Stimulated activated CD4-positive, alpha-beta T cell treated with anti-CD3 and anti-CD28 coated beads, Interleukin-2, amount 100 ng/mL, for 4 hours (primary cell): Measurements from ENCODE around the gene SUSD4.

Source experiments
- DNase-seq: peaks from one replicate; pipeline ENCODE4 v3.0.0-alpha.2; 2020; ENCODE audit warnings: low read depth

SUSD4 gene

DNA sequence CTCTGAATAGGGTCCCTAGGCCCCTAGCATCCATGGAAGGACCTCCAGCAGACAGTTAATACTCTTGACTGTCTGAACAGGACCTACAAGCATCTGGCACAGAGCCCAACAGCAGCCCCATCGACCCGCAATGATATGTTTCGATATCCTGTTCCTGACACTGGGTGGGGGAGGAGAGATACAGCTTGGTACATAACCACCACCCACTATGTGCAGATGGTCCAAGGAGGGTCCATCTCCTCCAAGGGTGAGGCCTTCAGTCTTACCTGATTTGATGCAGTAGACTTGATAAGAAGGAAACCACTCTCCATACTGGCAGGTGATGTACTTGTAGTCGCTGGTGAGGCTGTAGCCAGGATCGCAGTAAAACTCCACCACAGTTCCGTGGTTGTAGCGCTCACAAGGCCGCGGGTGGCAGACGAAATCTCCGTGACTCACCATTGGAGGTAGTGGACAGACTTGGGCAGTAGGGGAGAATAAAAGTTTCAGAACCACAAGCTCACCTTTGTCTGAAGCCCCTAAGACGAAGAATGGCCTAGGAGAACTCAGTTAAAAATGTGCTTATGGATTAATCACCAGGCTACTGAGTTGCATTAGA, 134.9 kb downstream of the SUSD4 start:
- DNase-seq = no peak

DNA sequence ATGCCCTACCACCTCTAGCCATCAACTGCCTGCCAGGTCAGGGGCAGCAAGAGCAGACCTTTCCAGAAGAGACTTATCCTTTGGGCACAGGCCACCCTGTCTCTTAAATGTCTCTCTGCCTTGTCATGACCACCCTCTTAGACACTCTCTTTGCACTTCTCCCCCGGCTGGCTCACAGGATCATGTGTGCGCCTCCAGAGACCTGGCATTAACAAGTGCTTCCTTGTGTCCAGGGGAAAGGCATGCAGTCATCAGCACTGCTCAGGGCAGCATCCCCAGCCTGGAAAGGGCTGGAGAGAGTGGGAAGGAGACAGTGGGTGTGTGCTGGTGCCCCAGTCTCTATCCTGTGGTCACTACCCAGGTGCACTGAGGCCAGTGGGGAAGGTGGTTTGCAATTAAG, 135.8 kb downstream of the SUSD4 start:
- DNase-seq = no peak

- DNase-seq = no peak
Measured at GRCh38 chr1:223227486-223228196, 136.3 kb downstream of the SUSD4 start.

GRCh38 chr1:223227031-223227430, 136.9 kb downstream of the SUSD4 start:
- no peak for DNase-seq

- no peak for DNase-seq
Measured at GRCh38 chr1:223226271-223226670, 137.7 kb downstream of the SUSD4 start.

GRCh38 chr1:223225481-223225880, 138.5 kb downstream of the SUSD4 start:
- no peak for DNase-seq

- DNase-seq = no peak
Measured at GRCh38 chr1:223225061-223225460, 138.9 kb downstream of the SUSD4 start.

DNA sequence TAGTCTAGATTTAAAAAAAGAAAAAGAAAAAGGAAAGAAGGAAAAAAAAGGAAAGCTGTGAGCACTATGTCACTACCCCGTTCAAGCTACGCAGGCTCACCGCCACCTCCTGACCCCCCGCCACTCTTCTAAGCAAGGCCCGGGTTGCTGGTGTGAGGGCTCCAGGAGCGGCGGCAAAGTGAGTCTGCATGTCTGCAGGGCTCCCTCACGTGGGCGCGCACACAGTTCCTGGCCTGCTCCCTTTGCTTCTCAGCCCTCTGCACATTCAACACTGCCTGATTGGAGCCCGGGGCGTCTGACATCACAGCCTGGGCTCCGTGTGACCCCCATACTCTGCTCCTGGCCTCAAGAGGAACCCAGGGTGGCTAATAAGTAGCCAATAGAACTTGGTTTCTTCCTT, 139.5 kb downstream of the SUSD4 start:
- DNase-seq = no peak

GRCh38 chr1:223223091-223223995, 140.6 kb downstream of the SUSD4 start:
- no peak for DNase-seq

DNA sequence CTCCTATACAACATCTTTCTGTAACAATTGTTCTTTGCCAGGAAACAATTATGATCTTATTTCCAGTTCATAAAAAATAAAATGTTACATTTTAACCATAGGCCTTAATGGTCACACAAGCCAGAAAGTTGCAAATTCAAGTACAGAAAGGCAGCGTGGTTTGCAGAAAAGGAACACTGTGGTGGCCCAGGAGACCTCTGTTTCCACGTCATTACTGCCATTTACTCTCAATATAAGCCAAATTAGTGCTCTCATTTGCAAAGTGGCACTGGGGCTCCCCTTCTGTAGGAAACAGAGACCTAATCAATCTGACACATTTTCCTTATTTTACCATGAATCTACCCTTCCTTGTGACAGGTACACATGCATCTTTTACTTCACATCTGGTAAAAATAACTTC, 141.6 kb downstream of the SUSD4 start:
- DNase-seq = no peak

GRCh38 chr1:223221686-223222085, 142.3 kb downstream of the SUSD4 start:
- no peak for DNase-seq

GRCh38 chr1:223219846-223220610, 143.9 kb downstream of the SUSD4 start:
- DNase-seq = no peak

GRCh38 chr1:223219318-223219635, 144.7 kb downstream of the SUSD4 start:
- no peak for DNase-seq

DNA sequence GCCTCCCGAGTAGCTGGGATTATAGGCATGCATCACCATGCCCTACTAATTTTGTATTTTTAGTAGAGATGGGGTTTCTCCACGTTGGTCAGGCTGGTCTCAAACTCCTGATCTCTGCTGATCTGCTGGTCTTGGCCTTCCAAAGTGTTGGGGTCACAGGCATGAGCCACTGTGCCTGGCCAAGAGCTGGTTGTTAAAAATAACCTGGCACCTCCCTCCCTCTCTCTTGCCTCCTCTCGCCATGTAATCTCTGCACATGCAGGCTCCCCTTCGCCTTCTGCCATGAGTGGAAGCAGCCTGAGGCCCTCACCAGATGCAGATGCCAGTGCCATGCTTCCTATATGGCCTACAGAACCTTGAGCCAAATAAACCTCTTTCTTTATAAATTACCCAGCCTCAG, 146.2 kb downstream of the SUSD4 start:
- no peak for DNase-seq

- DNase-seq = no peak
Measured at GRCh38 chr1:223216531-223217205, 147.3 kb downstream of the SUSD4 start.

DNA sequence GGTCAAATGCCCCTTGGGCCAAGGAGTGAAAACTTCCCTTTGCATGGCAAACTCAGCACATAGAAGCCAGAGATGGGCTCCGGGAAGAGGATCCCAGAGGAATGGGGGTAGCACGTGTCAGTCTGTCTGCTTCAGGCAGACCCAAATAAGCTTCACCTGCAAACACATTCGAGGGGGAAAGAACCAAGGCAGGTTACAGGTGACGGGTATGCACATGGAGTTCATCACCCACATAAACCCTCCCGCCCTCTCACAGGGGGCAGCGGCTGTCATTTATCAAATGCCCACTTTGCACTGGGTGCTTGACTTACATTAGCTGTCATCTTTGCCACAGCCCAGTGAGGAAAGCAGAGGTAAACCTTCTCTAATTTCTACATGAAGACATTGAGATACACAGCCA, 147.9 kb downstream of the SUSD4 start:
- no peak for DNase-seq

DNA sequence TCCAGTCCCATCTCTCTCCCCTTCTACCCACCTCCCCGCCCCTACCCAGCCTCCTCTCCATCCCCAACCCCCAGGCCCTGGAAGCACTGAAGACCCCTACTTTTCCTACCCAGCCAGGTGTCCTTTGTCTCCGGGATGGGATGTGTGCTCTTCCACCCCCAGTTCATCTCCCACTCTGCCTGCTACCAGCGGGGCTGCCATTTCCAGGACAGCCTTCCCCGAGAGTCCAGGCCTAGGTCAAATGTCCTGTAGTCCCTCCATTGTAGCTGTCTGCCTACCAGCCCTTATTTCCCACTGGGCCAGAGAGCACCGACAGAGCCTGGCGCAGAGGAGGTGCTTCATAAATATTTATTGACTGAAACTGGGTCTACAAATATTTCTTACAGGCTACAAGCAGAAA, 148.9 kb downstream of the SUSD4 start:
- DNase-seq = no peak

DNA sequence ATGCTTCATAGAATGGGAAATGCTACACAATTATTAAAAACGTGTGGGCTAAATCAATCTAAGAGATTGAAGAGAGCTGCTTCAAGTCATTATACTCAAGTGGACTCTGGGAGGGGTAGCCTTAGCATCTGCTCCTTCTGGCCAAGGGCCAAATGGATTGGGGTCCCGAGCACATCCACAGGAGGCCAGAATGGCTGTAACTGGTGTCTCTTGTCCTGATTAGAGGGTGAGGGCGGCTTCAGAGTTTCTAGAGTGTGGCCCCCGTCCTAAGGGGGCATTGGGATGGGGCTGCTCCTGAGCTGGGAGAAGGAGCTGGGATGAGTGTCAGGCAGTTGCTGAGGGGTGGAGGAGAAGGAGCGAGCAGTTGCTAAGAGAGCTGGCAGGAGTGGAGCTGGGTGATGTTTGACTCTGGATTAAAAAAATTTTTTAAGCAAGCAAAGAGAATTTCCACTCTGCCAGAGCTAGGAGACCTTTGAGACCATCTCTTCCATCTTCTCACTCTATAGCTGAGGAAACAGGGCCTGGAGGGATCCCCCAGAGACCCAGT, 149.6 kb downstream of the SUSD4 start:
- no peak for DNase-seq

- no peak for DNase-seq
Measured at GRCh38 chr1:223212441-223212840, 151.5 kb downstream of the SUSD4 start.

DNA sequence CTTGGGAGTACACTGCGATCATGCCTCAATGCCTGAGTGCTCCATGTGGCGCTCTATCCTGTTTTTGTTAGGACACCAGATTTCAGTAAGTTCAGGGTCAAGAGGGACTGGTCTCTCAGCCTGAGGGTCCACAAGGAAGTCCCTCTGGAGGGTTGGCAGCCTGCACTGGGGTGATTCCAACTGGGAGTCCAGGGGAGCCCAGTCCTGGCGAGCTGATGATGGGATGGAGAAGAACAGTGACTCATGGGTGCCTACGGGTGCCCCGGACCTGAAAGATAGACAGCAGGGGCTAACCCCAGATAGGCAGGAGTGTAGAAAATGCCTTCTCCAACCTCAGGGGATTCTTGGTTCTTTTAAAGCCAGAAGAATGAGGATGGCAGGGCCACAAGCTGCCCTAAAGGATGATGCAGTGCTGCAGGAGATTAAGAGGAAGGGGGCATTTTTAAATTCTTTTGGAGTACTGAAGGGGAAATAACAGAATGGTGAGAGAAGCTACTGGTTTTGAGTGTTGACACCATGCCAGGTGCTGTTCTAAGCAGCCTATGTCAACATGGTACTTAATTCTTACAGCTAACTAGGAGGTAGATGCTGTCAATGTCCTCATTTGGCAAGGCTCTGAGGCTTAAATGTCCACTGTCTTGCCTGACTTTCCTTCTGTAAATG, 152.5 kb downstream of the SUSD4 start:
- DNase-seq = no peak

- no peak for DNase-seq
Measured at GRCh38 chr1:223210788-223211120, 153.2 kb downstream of the SUSD4 start.
